Hematopoietic multipotent progenitor cell treated with erythropoietin and hydrocortisone succinate and interleukin-3 and kit ligand, for 6 days (in vitro differentiated cells): ENCODE measurements around the gene TOX2.

Experiments used
- DNase-seq: peaks from one replicate; pipeline ENCODE4 v3.0.0-alpha.2; 2015

The TOX2 gene

GRCh38 chr20:44004306-44004915, 89.8 kb downstream of the TOX2 start:
- DNase-seq = no peak

DNA sequence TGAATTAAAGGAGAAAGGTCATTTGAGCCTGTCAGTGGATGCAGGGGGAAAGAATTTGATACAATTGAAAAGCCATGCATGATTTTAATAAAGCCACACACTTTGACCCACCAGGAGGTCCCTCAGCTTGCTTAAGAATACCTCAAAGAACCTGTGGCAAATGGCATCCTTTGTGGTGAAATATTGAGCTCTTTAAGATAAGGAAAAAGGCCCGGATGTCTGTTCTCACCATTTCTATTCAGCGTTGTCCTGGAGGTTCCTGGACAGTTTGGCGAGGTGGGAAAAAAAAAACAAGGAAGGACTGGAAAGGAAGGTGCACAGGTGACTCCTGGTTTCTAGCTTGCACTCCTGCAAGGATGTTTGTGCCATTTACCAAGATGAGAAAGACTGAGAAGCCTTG, 91.0 kb downstream of the TOX2 start:
- no peak for DNase-seq

DNA sequence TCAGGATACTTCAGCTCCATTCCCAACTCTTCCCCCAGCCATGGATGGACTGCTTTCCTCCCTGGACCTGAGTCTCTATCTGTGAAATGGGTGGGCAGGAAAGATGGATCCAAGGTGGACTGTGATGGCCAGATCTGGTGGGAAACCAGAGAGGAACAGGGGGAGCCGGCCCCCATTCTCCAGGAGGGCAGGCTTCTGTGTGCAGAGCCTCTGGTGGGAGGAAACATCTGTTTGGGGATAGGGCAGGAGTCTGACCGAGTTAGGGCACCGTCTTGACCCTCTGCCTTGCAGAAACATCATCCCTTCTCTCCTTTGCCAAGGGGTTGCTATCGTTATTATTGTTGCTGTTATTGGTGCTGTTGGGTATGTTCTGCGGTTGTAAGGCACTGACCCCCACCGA, 91.5 kb downstream of the TOX2 start:
- no peak for DNase-seq

DNA sequence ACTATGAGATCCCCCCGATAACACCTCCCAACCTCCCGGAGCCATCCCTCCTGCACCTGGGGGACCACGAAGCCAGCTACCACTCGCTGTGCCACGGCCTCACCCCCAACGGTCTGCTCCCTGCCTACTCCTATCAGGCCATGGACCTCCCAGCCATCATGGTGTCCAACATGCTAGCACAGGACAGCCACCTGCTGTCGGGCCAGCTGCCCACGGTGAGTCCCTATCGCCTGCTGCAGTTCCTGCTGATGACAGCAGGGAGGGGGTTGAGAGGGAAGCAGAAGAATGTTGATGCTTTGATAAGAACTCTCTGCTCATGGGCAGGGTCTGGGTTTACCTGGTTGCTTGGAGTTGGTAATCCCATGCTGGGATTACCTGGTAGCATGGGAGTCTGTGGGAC, 91.9 kb downstream of the TOX2 start:
- DNase-seq = no peak

DNA sequence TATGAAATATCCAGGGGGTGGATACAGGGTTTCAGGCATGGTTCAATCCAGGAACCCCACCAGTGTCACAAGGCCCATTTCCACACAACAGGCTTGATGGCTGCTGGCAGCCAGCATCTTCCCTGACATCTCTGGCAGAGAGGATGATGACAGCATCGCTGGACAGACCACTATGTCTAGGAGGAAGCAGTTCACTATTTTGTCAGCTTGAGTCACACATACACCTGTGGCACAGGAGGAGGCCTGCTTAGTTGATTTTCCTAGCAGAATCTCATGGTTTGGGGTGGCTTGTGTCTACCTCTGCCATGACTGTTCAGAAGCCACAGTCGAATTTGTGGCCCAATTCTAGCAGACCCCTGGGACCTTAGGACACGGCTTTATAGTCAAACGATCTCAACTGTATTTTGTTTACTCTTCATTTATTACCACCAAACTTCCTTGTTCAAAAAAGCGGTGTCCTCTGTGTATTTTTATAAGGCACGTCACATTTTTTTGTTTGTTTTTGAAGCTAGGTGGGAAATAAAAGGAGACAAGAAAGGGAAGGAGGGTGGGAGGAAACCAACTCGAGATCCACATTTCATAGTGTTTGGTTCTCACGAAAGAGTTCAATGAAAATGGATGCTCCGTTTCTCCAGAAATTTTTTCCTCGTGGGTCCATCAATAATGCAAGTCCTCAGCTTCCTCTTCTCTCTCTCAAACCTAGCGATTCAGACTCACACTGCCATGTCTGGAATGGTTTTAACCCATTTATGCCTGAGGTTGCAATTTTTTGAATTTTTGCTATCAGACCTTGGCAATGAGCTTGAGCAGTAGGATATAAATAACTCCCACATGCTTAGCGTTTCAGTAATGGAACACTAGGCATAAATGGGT, 94.4 kb downstream of the TOX2 start:
- DNase-seq = no peak

DNA sequence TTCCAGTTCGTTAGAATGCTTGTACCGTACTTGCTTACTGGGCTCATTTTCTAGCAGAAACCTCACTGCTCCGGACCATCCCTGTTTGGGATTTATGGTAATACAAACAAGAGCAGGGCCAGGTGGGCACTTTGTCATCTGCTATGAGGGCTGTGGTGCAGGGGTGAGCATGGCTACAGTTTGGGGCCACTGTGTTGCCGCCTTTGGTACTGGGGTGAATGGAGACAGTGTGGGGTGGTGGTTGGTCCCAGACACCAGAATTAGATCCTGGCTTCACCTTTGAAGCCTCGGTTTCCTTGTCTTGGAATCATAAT, 95.0 kb downstream of the TOX2 start:
- DNase-seq = no peak

GRCh38 chr20:44010162-44010704, 95.6 kb downstream of the TOX2 start:
- DNase-seq = peak; percentile 93

- DNase-seq = no peak
Measured at GRCh38 chr20:44011251-44011940, 96.7 kb downstream of the TOX2 start.

GRCh38 chr20:44012466-44013226, 98.0 kb downstream of the TOX2 start:
- no peak for DNase-seq

- no peak for DNase-seq
Measured at GRCh38 chr20:44014807-44015732, 100.4 kb downstream of the TOX2 start.

DNA sequence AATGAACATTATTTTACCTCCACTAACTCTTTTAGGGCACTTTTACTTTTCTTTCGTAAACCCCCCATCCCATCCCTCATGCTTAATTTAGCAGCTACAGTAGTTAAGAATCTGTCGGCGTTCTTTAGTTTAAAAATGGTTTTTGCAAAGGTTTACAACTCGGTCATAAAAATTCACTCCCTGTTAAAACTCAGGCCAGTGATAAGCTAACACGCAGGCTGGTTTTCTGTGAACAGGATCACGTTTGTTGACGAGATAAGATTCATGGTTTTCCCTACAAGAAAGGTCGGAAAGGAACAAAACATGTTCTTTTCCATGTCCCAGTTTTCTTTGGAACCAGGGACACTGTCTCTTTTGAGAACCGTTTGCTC, 101.1 kb downstream of the TOX2 start:
- no peak for DNase-seq

GRCh38 chr20:44016525-44016924, 101.9 kb downstream of the TOX2 start:
- DNase-seq = no peak

- no peak for DNase-seq
Measured at GRCh38 chr20:44017211-44017610, 102.6 kb downstream of the TOX2 start.

DNA sequence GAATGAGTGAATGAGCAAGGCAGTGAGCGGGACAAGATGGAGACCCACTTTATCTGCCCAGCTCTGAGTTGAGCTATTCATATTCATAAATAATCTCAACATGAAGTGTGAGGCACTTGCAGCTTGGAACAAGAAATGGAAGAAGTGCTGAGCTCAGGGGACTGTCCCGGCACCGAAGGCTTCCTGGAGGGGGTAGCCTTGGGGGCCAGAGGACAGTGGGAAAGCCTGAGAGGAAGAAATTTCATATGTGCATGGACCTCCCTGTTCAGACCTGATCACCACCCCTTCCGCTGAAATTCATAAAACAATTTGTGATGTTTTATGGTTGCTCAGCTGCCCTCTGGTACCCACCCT, 103.2 kb downstream of the TOX2 start:
- no peak for DNase-seq

DNA sequence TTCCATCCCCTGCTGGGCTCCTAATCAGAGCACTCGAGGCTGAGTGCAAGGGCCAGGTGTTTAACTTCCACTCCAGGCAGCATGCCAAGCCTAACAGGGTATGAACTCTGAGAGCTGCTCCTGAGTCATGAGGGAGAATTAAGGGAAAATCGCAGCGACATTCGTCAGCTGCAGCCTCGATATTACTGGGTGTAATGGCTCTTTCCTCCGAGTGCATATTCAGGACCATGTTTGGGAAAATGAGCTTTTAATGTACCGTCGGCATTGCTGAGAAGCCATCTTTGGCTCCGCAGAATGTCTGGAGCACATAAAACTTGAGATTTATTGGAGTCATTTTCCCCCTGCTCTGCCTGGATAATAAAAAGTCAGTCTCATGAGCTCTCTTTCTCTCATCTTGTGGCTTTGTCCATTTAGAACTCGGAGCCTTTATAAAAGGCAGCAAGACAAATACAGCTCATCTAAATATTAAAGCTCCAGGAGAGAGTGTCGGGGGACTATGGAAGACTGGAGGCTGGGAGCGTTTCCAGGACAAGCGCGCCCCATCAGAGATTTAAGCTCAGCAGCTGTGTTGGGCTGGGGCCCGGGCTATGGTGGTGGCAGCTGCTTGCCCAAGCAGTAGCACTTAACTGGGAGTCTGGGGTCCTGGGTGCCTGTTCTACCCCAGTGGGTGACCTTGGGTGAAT, 103.7 kb downstream of the TOX2 start:
- DNase-seq = no peak

- no peak for DNase-seq
Measured at GRCh38 chr20:44018942-44019637, 104.4 kb downstream of the TOX2 start.

GRCh38 chr20:44019638-44020335, 105.1 kb downstream of the TOX2 start:
- peak; percentile 12 for DNase-seq

DNA sequence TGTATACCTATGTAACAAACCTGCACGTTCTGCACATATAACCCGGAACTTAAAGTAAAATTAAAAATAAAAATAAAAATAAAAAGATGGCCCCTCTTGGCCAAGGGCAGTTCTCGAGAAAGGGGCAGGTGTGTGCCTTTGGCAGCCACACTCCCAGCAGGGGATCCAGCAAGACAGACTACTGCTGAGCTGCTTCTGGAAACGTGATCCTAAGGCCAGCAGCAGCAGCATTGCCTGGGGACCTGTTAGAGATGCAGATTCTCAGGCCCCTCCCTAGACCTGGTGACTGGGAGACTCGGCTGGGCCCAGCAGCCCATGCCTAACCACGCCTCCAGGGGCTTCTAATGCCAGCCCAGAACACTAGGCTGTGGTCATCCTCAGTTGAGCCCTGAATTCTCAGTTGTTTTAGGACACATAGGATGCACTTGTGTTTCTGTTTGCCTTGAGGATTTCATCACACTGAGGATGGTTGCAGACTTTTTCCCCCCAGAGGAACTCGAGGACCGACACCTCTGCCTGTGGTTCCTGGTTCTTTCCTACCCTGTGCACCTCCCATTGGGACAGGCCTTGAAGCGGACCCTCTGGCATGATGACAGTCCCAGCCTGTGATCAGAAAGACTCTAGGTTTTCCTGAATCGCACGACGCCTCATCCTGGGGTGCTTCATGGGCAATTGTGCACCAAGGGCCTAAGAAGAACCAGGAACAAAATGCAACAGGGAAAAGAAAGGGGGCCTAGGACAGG, 105.9 kb downstream of the TOX2 start:
- no peak for DNase-seq

GRCh38 chr20:44021186-44021585, 106.5 kb downstream of the TOX2 start:
- no peak for DNase-seq
